GM12878 (cell line): ENCODE data around the gene FAM222B. TPM values are rescaled to one million over a fixed set of nuclear protein-coding genes. Genes with fewer than 3 reads are reported as not detected.

ENCODE experiments used
- ATAC-seq: fragments of 200-7000 bp; cut with Tn5 transposase; 3 replicates; pipeline ENCODE4 v1.9.1; 2020; ENCODE audit warnings: mild to moderate bottlenecking, moderate library complexity
- BruUV-seq: library from RNA; stranded (reverse); fragments of 400-500 nt; replicated peaks from 2 replicates; lab custom pipeline; 2021; lab: Mats Ljungman, UMichigan
- CTCF ChIA-PET: fragments of 300-600 bp; sonication (Branson Sonifier 250); formaldehyde crosslinking; extraction: SDS; loops from one replicate; lab custom pipeline; 2021; ENCODE audit warnings: inconsistent platforms; lab: Yijun Ruan, JAX
- POLR2A ChIA-PET: fragments of 350-600 bp; formaldehyde crosslinking; extraction: SDS; loops from one replicate; lab custom pipeline; 2021; ENCODE audit warnings: inconsistent platforms; lab: Charles Lee
- RAD21 ChIA-PET: fragments of 300-600 bp; sonication (Branson Sonifier 250); formaldehyde crosslinking; loops from one replicate; lab custom pipeline; 2023; ENCODE audit warnings: antibody characterized with exemption; ENCODE audit not compliant: unreplicated experiment; lab: Charles Lee
- SMC1A ChIA-PET: fragments of 300-600 bp; sonication (Branson Sonifier 250); formaldehyde crosslinking; loops from one replicate; lab custom pipeline; 2023; ENCODE audit not compliant: unreplicated experiment, uncharacterized antibody; lab: Charles Lee
- DNase-seq: peaks from one replicate; pipeline ENCODE4 v3.0.0-alpha.2; 2011; ENCODE audit warnings: low read depth, low spot score
- FAIRE-seq: peaks from 3 replicates; lab custom pipeline; 2011; peaks lifted over from hg19 to GRCh38; lab: Jason Lieb, UNC
- H2AFZ ChIP-seq: 2 replicates; pipeline ENCODE4 v1.6.0; 2011; ENCODE audit warnings: low read depth, low read length, control low read depth; ENCODE audit not compliant: control insufficient read depth
- H3K27ac ChIP-seq: 2 replicates; pipeline ENCODE4 v1.5.1; 2011; ENCODE audit warnings: control low read depth; ENCODE audit not compliant: control insufficient read depth, insufficient read depth
- H3K27me3 ChIP-seq, 2 experiments: replicated peaks in 1 of 2; 2 replicates each; pipeline versions ENCODE4 v1.6.0 to v1.6.1; 2011; ENCODE audit warnings: low read length in 1 of 2; ENCODE audit not compliant: control insufficient read depth in 2 of 2, insufficient read depth in 2 of 2
- H3K36me3 ChIP-seq, 2 experiments: 2 replicates each; pipeline ENCODE4 v1.5.1; 2011; ENCODE audit warnings: low read length in 1 of 2; ENCODE audit not compliant: control insufficient read depth in 2 of 2, insufficient read depth in 2 of 2
- H3K4me1 ChIP-seq: 2 replicates; pipeline ENCODE4 v1.6.1; 2011; ENCODE audit warnings: mild to moderate bottlenecking, low read length, moderate library complexity, mixed read lengths; ENCODE audit not compliant: control insufficient read depth, insufficient read depth
- H3K4me2 ChIP-seq: 2 replicates; pipeline ENCODE4 v1.6.0; 2011; ENCODE audit warnings: control low read depth; ENCODE audit not compliant: control insufficient read depth, insufficient read depth
- H3K4me3 ChIP-seq: fragments of 200-600 bp; sonication (generic); 2 replicates; pipeline ENCODE4 v1.5.1; 2016
- H3K79me2 ChIP-seq: 2 replicates; pipeline ENCODE4 v1.6.0; 2011; ENCODE audit warnings: low read length; ENCODE audit not compliant: control insufficient read depth, insufficient read depth
- H3K9ac ChIP-seq: 2 replicates; pipeline ENCODE4 v1.8.0; 2011; ENCODE audit warnings: low read length, control low read depth, mixed read lengths; ENCODE audit not compliant: control insufficient read depth, insufficient read depth
- H3K9me3 ChIP-seq: replicated peaks from 3 replicates; pipeline ENCODE4 v1.5.1; 2011; ENCODE audit warnings: mild to moderate bottlenecking, low read length; ENCODE audit not compliant: control insufficient read depth, insufficient read depth
- H4K20me1 ChIP-seq: 2 replicates; pipeline ENCODE4 v1.6.0; 2011; ENCODE audit not compliant: control insufficient read depth, insufficient read depth
- CREB1 ChIP-seq: IDR thresholded peaks from 2 replicates; pipeline ENCODE4 v1.6.1; 2012; ENCODE audit warnings: low read depth, mild to moderate bottlenecking, inconsistent platforms
- E2F4 ChIP-seq: IDR thresholded peaks from 2 replicates; pipeline ENCODE4 v1.6.1; 2012; ENCODE audit warnings: low read depth, low read length, improper control_type of control experiment
- ELK1 ChIP-seq: IDR thresholded peaks from 2 replicates; pipeline ENCODE4 v1.6.1; 2012; ENCODE audit warnings: low read depth, low read length, improper control_type of control experiment
- MTA3 ChIP-seq: IDR thresholded peaks from 2 replicates; pipeline ENCODE4 v1.6.1; 2012; ENCODE audit warnings: low read length, inconsistent platforms, borderline replicate concordance
- NFXL1 ChIP-seq: fragments of 450-650 bp; IDR thresholded peaks from 2 replicates; pipeline ENCODE4 v1.6.1; 2017; ENCODE audit warnings: antibody characterized with exemption, mild to moderate bottlenecking, borderline replicate concordance
- NR2C1 ChIP-seq: fragments of 450-650 bp; IDR thresholded peaks from 2 replicates; pipeline ENCODE4 v1.6.1; 2017; ENCODE audit warnings: antibody characterized with exemption, mild to moderate bottlenecking, moderate library complexity
- RBBP5 ChIP-seq: fragments of 200-600 bp; sonication (generic); conservative IDR thresholded peaks from 2 replicates; pipeline ENCODE4 v1.6.1; 2016
- SREBF1 ChIP-seq: IDR thresholded peaks from 2 replicates; pipeline ENCODE4 v1.6.1; 2012; ENCODE audit warnings: mild to moderate bottlenecking, low read length
- ZNF207 ChIP-seq: fragments of 450-650 bp; IDR thresholded peaks from 2 replicates; pipeline ENCODE4 v1.6.1; 2014; ENCODE audit warnings: antibody characterized with exemption, mild to moderate bottlenecking, borderline replicate concordance
- WGBS: methylation state at CpG from one replicate; pipeline ENCODE4 v1.1.6; 2016; ENCODE audit warnings: low lambda C conversion rate; ENCODE audit not compliant: insufficient replicate concordance, insufficient coverage; ENCODE audit errors: missing lambda C conversion rate; 5-methylcytosine and 5-hydroxymethylcytosine counted together
- in situ Hi-C: fragments of 300-500 bp; cut with MboI; formaldehyde crosslinking; loops from 9 replicates; pipeline ENCODE4 v1.14.3; 2018; ENCODE audit warnings: mixed read lengths
- intact Hi-C: fragments of 100-400 bp; cut with micrococcal nuclease; formaldehyde crosslinking; loops from one replicate; pipeline ENCODE4 v1.14.2; 2022; ENCODE audit not compliant: unreplicated experiment
- polyA plus RNA-seq, 11 experiments: library from polyadenylated mRNA; depleted of rRNA in 4 of 11; unstranded in 6 of 11; stranded (reverse) in 5 of 11; fragments of >200 nt; fragmentation: Nextera tagmentation in 4 of 11; fragmentation: Illumina TruSeq in 1 of 11; extraction: Ambion mirVana in 4 of 11; extraction: Trizol in 1 of 11; gene quantifications; 1 replicate in 1 of 11; 2 replicates in 10 of 11; pipeline versions ENCODE4 v1.2.1 to v1.2.3, GENCODE V29; 2011 to 2016; ENCODE audit warnings: inconsistent platforms in 2 of 11, missing spikeins in 2 of 11, low read depth in 1 of 11
- total RNA-seq, 4 experiments: library from RNA; depleted of rRNA in 3 of 4; stranded (reverse); fragments of >200 nt in 3 of 4; fragmentation: Illumina TruSeq in 1 of 4; extraction: Trizol in 1 of 4; gene quantifications; 2 replicates each; pipeline versions ENCODE4 v1.2.1 to v1.2.3, GENCODE V29; 2013 to 2021
- TF ChIP-seq, protein P1 (sequence below): fragments of 450-650 bp; formaldehyde crosslinking; IDR thresholded peaks from 2 replicates; pipeline ENCODE4 v1.4.0; 2022; ENCODE audit warnings: mild to moderate bottlenecking, moderate library complexity

Gene FAM222B
- total and polyA plus RNA-seq, 10 of the 15 experiments (the other 5 are each of a cell fraction or from before 2014, with no cell fraction given): 2.8 to 18.3 (median 6.4) TPM

DNA sequence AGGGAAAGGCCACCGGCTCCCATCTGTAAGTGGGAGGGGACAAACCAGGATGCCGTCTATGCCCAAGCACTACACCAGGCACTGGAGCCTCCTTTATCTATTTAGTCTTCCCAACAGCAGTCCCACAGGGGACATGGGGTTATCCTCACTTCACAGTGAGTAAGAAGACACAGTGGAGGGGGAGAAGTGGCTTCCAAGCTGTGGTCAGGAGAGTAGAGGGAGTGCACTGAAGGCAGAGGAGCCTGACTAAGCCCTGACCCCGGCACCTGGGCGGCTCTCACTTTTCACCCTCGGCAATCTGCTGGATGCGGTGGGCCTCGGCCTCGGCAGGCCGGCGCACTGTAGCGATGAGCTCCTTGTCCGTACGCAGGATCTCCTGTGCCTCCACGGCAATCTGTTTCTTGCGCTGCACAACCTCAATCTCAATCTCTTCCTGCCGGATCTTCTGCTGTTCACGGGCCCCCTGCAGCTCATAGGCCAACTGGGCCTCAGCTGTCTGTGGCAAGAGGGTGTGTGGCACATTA, 39.0 kb upstream of the FAM222B start:
- no peaks in the 10 kb centered on the region for H3K27me3 ChIP-seq
- H3K4me2 ChIP-seq: no peak overlapping the region
- intact Hi-C loops: no loop called here
- H3K79me2 ChIP-seq: no peaks in the 10 kb centered on the region
- H3K9me3 ChIP-seq: no peaks in the 10 kb centered on the region
- no peaks in the 10 kb centered on the region for H3K4me1 ChIP-seq
- BruUV-seq: no TSS peak
- ChIA-PET SMC1A (interaction anchor here (1.4 kb wide), 2 partner anchors 15 to 32 kb away, joined by 3 to 4 read pairs; no protein-coding TSS in a partner anchor), POLR2A (interaction anchor here (1.8 kb wide), 1 partner anchor 11 kb away, joined by 9 read pairs; no protein-coding TSS in a partner anchor), RAD21 (interaction anchor here (1.6 kb wide), 1 partner anchor 155 kb away, joined by 6 read pairs; no protein-coding TSS in a partner anchor), CTCF (interaction anchor here (0.6 to 2.3 kb wide), 2 partner anchors 118 to 1439 kb away, joined by 3 to 8 read pairs; no protein-coding TSS in a partner anchor)
- DNase-seq (no peak), ATAC-seq (no peak), FAIRE-seq (no peak)
- H3K9ac ChIP-seq: no peak overlapping the region
- TF ChIP-seq NR2C1: no peak
- TF ChIP-seq SREBF1: no peak
- no peak for TF ChIP-seq NFXL1
- no peak for TF ChIP-seq ZNF207
- TF ChIP-seq RBBP5: no peak
- TF ChIP-seq CREB1: no peak
- TF ChIP-seq E2F4: no peak
- TF ChIP-seq ELK1: no peak
- TF ChIP-seq, protein P1, sequence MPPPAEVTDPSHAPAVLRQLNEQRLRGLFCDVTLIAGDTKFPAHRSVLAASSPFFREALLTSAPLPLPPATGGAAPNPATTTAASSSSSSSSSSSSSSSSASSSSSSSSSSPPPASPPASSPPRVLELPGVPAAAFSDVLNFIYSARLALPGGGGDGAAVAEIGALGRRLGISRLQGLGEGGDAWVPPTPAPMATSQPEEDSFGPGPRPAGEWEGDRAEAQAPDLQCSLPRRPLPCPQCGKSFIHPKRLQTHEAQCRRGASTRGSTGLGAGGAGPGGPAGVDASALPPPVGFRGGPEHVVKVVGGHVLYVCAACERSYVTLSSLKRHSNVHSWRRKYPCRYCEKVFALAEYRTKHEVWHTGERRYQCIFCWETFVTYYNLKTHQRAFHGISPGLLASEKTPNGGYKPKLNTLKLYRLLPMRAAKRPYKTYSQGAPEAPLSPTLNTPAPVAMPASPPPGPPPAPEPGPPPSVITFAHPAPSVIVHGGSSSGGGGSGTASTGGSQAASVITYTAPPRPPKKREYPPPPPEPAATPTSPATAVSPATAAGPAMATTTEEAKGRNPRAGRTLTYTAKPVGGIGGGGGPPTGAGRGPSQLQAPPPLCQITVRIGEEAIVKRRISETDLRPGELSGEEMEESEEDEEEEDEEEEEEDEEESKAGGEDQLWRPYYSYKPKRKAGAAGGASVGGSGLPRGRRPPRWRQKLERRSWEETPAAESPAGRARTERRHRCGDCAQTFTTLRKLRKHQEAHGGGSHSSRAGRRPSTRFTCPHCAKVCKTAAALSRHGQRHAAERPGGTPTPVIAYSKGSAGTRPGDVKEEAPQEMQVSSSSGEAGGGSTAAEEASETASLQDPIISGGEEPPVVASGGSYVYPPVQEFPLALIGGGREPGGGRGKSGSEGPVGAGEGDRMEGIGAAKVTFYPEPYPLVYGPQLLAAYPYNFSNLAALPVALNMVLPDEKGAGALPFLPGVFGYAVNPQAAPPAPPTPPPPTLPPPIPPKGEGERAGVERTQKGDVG (CRISPR knock-in tag): no peak
- no peak for TF ChIP-seq MTA3
- no peaks in the 10 kb centered on the region for H4K20me1 ChIP-seq
- no peak overlapping the region for H3K27ac ChIP-seq
- H3K4me3 ChIP-seq: no peak overlapping the region
- H2AFZ ChIP-seq: no peak overlapping the region
- 98% methylated on average over 17 of the region's 17 CpGs for WGBS
- in situ Hi-C loops: loop anchor here (25.0 kb wide), 1 partner anchor 1394 kb away; no protein-coding TSS in a partner anchor
- peaks cover 9 to 30% of the 10 kb centered on the region in 2 experiments; a peak in 3 of 4 replicates for H3K36me3 ChIP-seq
